NOMO-1 treated with DMSO at 0.1 percent for 48 hours (cell line): ENCODE results near the gene LY6G6D.

ENCODE experiments used
- DNase-seq: peaks from one replicate; lab custom pipeline; 2025; ENCODE audit not compliant: unreplicated experiment; lab: John Stamatoyannopoulos, UW

LY6G6D gene, protein sequence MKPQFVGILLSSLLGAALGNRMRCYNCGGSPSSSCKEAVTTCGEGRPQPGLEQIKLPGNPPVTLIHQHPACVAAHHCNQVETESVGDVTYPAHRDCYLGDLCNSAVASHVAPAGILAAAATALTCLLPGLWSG

GRCh38 chr6:31715022-31715958, at the start of gene LY6G6D:
Gene LY6G6D, plus strand, starts transcription at chr6:31715348. Its CDS starts 8 bp downstream, at chr6:31715356.
- no peak for DNase-seq

DNA sequence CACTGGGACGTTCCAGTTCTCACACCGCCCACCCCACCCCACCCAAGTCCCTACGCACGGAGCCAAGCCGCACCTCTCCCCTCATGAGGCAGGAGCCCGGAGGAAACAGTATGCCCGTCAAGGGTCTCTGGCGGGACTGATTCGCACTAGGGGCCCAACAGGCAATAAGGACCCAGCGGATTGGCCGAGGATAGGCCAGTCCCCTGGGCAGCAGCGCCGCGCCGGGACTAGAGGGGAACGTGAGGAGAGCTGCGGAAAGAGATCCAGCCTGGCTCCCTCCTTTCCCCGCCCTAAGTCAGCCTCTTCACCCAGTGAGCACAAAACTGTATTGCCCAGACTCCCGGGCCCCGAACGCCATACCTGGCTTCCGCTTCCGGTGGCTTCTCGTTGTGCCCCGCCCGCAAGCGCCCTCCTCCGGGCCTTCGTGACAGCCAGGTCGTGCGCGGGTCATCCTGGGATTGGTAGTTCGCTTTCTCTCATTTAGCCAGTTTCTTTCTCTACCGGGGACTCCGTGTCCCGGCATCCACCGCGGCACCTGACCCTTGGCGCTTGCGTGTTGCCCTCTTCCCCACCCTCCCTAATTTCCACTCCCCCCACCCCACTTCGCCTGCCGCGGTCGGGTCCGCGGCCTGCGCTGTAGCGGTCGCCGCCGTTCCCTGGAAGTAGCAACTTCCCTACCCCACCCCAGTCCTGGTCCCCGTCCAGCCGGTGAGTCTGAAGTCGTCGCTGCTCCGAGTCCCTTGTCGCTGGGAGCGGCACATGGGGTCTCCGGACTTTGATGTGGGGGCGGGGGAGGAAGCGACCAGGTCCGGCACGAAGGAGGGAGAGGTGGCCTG, 49.4 kb upstream of the LY6G6D start, which contains the start of gene CSNK2B:
Gene CSNK2B (plus strand): TSS at position 580 of the 836 bp plus-strand sequence. CDS start 752 bp downstream, outside the sequence.
- peak; percentile 99 for DNase-seq

DNA sequence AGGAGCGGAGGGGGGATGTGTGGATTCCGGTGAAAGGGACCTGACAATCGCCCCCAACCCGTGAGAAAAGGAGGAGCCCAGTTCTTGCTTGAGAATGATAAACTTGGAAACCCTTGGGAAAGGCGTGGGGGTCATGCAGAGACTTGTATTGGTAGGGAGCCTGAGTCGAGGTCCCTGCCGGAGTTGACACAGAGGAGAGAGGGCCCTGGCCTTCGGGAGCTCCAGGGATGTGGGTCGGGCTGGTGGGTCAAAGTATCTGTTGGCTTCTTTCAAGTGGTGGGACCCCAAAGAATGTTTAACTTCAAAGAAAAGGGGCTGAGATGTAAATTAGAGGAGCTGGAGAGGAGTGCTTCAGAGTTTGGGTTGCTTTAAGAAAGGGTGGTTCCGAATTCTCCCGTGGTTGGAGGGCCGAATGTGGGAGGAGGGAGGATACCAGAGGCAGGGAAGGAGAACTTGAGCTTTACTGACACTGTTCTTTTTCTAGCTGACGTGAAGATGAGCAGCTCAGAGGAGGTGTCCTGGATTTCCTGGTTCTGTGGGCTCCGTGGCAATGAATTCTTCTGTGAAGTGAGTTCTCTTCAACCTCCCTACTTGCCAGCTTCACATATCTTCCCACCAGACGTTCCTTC, 48.7 kb upstream of the LY6G6D start:
- DNase-seq = peak; percentile 14

GRCh38 chr6:31669676-31670075, 45.5 kb upstream of the LY6G6D start, which contains the start of gene LY6G5B:
Gene LY6G5B, plus strand, starts transcription at chr6:31669976. Its CDS starts 975 bp downstream, at chr6:31670951.
- no peak for DNase-seq

DNA sequence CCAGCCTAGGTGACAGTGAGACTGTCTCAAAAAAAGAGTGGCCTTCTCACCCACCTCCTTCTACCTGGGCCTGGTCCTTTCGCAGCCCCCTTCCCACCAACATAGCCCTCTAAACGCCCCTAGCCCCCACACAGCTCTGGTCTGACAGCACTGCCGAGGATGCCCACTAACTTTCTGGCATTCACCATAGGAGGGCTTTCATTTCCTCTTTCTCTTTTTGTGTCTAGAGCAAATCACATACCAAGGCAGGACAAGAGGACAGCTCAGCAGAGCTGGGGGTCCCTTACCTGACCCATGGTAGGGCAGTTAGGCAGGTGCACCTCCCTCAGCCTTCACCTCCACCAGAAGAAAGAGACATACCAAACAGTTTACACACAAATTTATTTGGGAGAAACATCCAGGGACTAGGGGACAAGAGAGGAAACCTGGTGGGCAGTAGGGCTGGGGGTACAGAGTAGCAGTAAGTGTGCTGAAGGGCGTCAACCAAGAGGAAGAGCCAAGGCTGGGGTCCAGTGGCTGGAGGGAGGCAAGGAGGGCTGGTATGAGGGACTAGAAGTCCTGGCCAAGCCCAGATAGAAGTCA, 38.7 kb upstream of the LY6G6D start:
- DNase-seq = peak; percentile 35

GRCh38 chr6:31676904-31677303, 38.2 kb upstream of the LY6G6D start:
- no peak for DNase-seq

DNA sequence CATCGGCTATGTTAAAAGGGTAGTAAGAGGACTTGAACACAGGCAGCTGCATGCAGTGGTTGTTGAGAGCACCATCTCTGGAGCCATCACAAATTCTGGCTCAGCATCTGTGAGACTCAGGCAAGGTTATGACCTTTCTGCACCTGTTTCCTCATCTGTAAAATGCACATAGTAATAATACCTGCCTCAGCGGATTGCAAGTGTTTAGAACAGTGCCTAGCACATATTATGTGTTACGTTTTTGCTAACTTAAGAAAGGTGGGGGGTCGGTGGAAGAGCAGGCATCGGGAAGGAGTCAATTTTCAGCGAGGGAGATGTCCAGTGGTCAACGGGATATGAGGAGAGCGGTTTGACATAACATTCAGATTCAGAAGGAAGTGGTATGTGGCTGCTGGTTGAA, 37.2 kb upstream of the LY6G6D start:
- no peak for DNase-seq

- peak; percentile 72 for DNase-seq
Measured at GRCh38 chr6:31680226-31681134, 34.7 kb upstream of the LY6G6D start, which contains the start of gene LY6G5C. Gene LY6G5C, minus strand, starts transcription at chr6:31681067. Its CDS starts 694 bp downstream, at chr6:31680373.

DNA sequence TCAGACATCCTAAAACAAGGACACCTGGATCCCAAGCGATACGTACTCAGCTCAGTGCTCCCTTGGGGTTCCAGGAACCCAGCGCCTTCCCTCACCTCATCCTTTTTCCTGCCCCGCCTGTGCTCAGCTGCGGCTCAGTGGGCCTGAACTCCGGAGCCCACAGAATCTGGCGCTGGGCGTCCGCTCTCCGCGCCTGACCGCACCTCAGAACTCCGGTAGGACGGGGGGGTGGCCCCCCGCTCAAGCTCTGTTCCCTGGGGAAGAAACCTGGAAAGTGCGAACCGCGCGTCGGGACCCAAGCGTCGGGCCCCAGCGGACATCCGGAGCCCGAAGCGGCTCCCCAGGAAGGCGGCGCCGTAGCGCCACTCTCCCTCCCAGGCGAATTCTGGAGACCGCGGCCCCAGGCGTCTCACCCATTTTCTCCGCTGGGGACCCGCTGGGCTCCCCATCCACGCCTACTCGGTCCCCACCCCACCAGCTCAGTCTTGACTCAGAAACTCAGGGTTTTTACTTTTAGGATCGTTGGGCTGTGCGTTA, 33.9 kb upstream of the LY6G6D start:
- no peak for DNase-seq

DNA sequence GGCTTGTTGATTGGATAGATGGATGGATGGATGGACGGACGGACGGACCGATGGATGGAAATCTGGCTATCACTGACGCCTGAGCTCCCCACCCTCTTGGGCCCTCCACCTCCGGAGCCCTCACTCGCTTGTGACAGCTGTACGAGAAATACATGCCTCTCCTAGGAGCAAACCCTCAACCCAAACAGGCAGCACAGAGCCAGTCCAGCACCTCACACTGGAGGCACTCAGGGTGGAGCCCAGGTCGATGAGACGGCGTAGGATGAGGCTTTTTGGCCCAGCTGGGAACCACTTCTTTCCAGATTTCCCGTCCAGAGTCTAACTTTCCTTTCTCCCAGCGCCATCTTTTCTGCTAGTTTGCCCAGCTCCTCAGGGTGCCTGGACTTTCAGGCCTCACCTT, 31.6 kb upstream of the LY6G6D start:
- no peak for DNase-seq

DNA sequence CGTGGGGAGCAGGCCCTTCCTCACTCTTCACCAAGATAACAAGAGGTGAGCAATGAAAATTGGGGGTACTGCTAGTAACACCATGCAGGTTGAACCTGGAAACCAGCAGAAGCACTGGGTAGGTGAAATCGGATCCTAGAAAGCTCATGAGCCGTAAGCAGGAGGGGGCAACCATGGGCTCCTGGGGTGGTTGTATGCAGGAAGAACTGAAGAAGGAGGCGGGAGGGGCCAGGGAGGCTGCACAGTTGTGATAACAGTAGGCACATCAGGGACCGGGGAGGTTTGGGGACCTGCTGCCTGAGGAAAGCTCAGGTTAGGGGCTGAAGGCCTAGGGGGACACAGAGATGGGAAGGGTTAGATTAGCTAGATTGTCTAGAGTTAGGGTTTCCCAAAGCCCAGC, 28.7 kb upstream of the LY6G6D start:
- DNase-seq = no peak

GRCh38 chr6:31687321-31687720, 27.8 kb upstream of the LY6G6D start:
- DNase-seq = no peak

DNA sequence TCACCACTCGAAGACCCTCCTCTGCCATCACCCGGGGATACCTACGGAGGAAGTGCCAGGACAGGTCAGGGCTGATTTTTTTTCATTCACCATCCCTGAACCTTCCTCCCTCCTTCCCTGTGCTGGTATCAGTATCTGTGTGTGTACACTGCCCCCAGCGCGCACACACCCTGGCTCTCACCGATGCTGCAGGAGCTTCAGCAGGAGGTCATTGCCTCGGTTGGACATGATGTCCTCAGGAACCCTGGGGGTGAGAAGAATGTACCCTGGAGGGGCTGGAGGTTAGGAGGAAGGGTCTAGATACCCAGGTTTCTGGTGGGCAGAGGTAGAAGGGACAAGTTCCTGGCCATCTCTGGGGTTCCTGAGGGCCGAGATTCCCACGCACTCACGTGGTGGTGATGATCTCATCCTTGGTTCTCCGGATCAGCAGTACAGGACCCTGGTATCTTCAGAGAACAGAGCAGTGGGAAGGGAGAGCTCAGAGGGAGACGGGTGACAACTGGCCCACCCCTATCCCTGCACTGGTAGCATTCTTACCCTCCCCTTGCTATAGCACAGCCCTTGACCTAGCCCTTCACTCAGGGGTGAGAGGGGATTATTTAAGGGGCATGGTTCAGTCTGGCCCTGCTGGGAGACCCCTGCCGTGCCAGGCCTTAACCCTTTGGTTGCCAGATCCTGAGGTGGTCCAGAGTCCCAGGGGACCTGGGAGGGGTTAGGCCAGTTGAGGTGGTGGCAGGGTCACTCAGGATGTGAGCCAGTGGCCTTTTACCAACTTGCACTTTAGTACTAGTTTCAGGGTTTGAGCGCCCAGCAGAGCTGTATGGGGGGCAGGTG, 27.1 kb upstream of the LY6G6D start:
- DNase-seq = no peak

- no peak for DNase-seq
Measured at GRCh38 chr6:31689249-31690110, 25.7 kb upstream of the LY6G6D start.

- DNase-seq = no peak
Measured at GRCh38 chr6:31690231-31691077, 24.7 kb upstream of the LY6G6D start.

DNA sequence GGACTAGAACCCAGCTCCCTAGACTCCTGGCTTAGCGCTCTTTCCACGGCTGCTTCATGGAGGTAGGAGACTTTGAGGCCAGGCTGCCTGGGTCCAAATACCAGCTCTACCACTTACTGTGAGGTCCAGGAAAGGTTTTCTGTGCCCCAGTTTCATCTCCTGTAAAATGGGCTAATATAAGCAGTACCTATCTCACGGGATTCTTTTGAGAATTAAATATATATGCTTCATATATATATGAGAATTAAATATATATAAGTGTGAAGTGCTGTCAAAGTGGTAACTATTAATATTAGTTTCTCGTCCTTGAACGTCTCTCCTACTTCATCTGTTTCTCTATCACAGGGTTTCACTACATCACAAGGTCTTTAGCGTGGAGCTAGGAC, 24.1 kb upstream of the LY6G6D start:
- DNase-seq = no peak
